Measurements from ENCODE around the gene DSE.

The DSE gene

DNA sequence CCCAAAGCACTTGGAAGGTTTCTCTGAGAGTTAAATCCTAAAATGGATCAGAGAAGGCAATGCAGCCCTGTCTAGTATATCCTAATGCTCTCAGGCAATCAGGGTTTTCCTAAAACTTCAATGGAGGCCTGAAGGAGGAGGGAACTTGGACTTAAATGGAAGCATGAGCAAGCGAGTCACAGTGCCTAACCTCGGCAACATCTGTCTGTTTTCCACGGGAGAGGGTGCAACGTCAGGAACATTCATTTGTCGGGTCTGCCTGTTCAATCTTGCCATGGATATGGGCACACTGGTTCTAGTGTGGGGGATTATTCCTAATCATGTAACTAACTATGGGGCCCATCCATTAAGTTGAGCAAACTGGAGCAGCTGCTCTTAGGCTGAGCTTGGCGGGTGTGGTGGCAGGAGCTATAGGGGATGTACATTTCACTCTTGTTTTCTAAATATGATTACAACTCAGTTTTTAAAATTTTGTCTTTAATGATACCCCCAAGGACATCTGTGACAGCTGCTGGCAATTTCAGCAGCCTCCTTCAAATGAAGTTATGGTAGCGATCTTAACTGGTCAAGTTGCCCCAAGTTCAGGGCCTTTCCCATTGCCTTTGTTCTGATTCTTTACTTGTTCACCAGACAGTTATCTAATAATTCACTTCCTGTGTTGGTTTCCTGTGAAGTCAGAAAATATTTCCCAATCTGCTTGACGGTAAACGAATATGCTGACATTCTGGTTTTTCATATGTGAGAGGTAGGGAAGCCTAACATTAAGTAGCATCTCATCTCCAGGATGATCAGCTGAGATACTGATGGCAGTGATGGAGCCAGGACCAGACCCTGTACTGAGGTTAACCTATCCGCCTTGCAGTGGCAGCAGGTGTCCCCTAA, 21.6 kb downstream of the DSE start:
- FAIRE-seq (peak; percentile 87), DNase-seq (ENCODE audit: insufficient read length, low spot score) (no peak)
- no peak for TF ChIP-seq PAX5 (IDR thresholded peaks at IDR 0.05; ENCODE audit: insufficient read depth, low read length, severe bottlenecking)
- TF ChIP-seq SPI1 (IDR thresholded peaks at IDR 0.05; ENCODE audit: low read depth, low read length), result peak; percentile 31

DNA sequence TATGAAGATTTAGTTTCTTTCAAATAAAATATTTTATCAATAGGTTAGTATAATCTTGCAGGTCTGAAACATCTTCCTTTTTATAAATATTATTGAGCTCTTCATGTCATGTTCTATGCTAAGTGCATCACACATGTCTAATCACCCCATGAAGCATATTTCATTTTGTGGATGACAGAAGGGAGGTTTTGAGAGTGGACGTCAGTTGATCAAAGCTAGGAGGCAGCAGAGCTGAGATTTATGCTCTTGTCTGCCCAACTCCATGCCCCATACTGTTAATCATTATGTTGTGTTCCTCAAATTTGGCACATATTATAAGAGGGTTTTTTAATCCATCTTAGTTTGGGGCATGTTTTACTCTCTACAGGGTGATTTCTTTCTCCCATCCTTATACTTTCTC, 22.7 kb downstream of the DSE start:
- DNase-seq (ENCODE audit: insufficient read length, low spot score) (no peak), FAIRE-seq (peak; percentile 81)
- no peak for TF ChIP-seq POLR2A (IDR thresholded peaks at IDR 0.05; ENCODE audit: low read depth, low read length)
- no peak for TF ChIP-seq SPI1 (IDR thresholded peaks at IDR 0.05; ENCODE audit: low read depth, low read length)
- TF ChIP-seq POU2F2 (IDR thresholded peaks at IDR 0.05; ENCODE audit: low read depth, low read length), result no peak
- no peak for TF ChIP-seq PAX5 (IDR thresholded peaks at IDR 0.05; ENCODE audit: insufficient read depth, low read length, severe bottlenecking)
- TF ChIP-seq POLR2AphosphoS5 (IDR thresholded peaks at IDR 0.05; ENCODE audit: low read depth, low read length), result no peak
- TF ChIP-seq TAF1 (IDR thresholded peaks at IDR 0.05; ENCODE audit: low read depth, low read length), result no peak

DNA sequence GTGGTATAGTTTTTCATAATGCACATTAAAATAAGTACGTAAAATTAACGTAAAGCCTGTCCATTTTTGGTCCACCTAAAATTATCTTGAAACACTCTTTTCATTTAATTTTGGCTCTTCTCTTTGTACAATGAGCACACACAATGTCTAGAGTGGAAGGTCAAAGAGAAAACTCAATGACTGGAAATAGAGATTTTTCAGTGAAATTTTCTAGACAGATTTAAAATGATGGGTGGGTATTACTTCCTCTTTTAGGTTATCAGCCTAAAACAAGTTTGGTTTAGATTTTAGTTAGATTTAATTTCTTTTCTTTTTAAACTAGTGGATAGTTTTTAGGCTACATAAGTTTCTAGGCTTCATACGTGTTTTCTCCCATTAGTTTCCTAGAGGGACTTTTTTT, 24.9 kb downstream of the DSE start:
- no peak for DNase-seq (ENCODE audit: insufficient read length, low spot score)
- no peak for FAIRE-seq
- TF ChIP-seq POLR2AphosphoS5 (IDR thresholded peaks at IDR 0.05; ENCODE audit: low read depth, low read length), result no peak
- no peak for TF ChIP-seq POLR2A (IDR thresholded peaks at IDR 0.05; ENCODE audit: low read depth, low read length)

DNA sequence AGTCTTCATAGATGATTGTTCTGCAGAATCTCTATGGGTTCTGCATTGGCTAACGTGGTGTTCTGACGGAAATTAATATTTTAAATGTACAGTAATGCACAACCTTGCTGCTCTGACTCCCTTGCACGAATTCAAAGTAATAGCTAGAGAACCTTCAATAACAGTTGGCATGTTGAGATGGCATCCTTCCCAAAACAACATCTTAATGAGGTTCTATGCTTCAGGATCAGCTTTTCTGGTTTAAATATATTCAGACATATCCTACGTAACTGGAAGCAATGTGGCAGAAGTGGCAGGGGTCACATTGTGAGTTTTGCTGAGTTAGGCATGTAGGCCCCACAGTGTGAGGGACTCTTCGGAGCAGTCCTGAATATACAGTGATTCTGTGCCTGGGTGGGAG, 25.7 kb downstream of the DSE start:
- peak; percentile 74 for FAIRE-seq
- DNase-seq (ENCODE audit: insufficient read length, low spot score), result no peak
- TF ChIP-seq POLR2AphosphoS5 (IDR thresholded peaks at IDR 0.05; ENCODE audit: low read depth, low read length), result no peak
- no peak for TF ChIP-seq TAF1 (IDR thresholded peaks at IDR 0.05; ENCODE audit: low read depth, low read length)
- TF ChIP-seq POU2F2 (IDR thresholded peaks at IDR 0.05; ENCODE audit: low read depth, low read length), result no peak
- no peak for TF ChIP-seq PAX5 (IDR thresholded peaks at IDR 0.05; ENCODE audit: insufficient read depth, low read length, severe bottlenecking)
- TF ChIP-seq POLR2A (IDR thresholded peaks at IDR 0.05; ENCODE audit: low read depth, low read length), result no peak
- TF ChIP-seq SPI1 (IDR thresholded peaks at IDR 0.05; ENCODE audit: low read depth, low read length), result no peak

DNA sequence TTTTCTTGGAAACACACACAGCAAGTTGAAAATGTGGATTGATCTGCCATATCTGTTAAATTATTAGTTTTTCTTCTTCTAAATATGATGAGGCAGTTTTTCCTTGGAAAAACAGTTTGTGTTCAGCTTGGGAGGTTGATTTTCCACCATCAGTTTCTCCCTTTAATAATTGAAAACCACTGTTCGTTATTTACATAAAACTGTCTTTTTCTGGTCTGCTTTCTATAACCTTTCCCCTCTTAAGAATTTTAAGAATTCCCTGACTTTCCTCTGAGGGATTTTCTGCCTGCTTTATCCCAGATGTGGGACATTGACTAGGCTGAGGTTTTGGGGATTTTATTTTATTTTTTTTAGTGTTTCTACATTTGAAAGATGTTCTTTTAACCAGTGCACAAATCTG, 27.2 kb downstream of the DSE start:
- FAIRE-seq, result no peak
- DNase-seq (ENCODE audit: insufficient read length, low spot score), result no peak
- TF ChIP-seq POLR2A (IDR thresholded peaks at IDR 0.05; ENCODE audit: low read depth, low read length) (no peak), SPI1 (IDR thresholded peaks at IDR 0.05; ENCODE audit: low read depth, low read length) (no peak), TAF1 (IDR thresholded peaks at IDR 0.05; ENCODE audit: low read depth, low read length) (no peak), PAX5 (IDR thresholded peaks at IDR 0.05; ENCODE audit: insufficient read depth, low read length, severe bottlenecking) (no peak), POLR2AphosphoS5 (IDR thresholded peaks at IDR 0.05; ENCODE audit: low read depth, low read length) (no peak), POU2F2 (IDR thresholded peaks at IDR 0.05; ENCODE audit: low read depth, low read length) (no peak)

DNA sequence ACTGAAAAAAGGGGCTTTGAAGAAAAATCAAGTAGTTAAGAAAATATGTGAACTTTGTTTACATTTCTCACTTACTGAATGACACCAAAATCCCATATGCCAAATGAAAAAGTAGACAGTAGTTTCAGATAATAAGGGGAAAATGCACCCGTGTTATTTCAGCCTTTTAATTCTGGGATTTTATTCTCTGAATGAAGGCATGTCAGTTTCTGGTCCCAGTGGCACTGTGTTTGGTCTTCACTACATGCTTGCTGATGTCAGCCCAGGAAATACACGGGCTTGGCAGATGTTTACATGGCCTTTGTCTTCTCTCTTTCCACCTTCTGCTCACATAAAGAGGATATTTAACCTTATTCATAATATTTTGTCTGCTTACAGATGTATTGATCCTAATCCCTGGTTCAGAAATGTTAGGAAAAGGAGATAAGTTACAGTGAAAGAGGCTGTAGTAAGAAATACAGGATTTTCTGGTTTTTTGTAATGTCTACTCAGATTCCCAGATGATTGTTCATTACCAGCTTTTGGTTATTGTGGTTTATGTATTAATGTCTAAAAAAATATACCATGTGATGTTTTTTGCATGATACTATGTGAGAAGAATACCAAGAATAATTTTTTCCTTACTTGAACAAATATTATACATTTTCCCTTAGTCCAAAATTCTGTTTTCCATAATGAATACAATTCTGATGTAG, 27.7 kb downstream of the DSE start:
- no peak for DNase-seq (ENCODE audit: insufficient read length, low spot score)
- no peak for TF ChIP-seq POLR2A (IDR thresholded peaks at IDR 0.05; ENCODE audit: low read depth, low read length)
- no peak for TF ChIP-seq TAF1 (IDR thresholded peaks at IDR 0.05; ENCODE audit: low read depth, low read length)
- no peak for TF ChIP-seq PAX5 (IDR thresholded peaks at IDR 0.05; ENCODE audit: insufficient read depth, low read length, severe bottlenecking)
- no peak for TF ChIP-seq SPI1 (IDR thresholded peaks at IDR 0.05; ENCODE audit: low read depth, low read length)
- TF ChIP-seq POLR2AphosphoS5 (IDR thresholded peaks at IDR 0.05; ENCODE audit: low read depth, low read length), result no peak
- no peak for TF ChIP-seq POU2F2 (IDR thresholded peaks at IDR 0.05; ENCODE audit: low read depth, low read length)
- FAIRE-seq, result peak; percentile 51

DNA sequence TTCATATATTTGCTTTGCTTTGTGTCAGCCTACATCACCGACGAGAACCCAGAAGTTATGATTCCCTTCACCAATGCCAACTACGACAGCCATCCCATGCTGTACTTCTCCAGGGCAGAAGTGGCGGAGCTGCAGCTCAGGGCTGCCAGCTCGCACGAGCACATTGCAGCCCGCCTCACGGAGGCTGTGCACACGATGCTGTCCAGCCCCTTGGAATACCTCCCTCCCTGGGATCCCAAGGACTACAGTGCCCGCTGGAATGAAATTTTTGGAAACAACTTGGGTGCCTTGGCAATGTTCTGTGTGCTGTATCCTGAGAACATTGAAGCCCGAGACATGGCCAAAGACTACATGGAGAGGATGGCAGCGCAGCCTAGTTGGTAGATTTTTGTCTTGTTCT, 28.5 kb downstream of the DSE start:
- peak; percentile 9 for FAIRE-seq
- no peak for DNase-seq (ENCODE audit: insufficient read length, low spot score)
- TF ChIP-seq POLR2AphosphoS5 (IDR thresholded peaks at IDR 0.05; ENCODE audit: low read depth, low read length) (no peak), POU2F2 (IDR thresholded peaks at IDR 0.05; ENCODE audit: low read depth, low read length) (no peak), SPI1 (IDR thresholded peaks at IDR 0.05; ENCODE audit: low read depth, low read length) (no peak), PAX5 (IDR thresholded peaks at IDR 0.05; ENCODE audit: insufficient read depth, low read length, severe bottlenecking) (no peak), TAF1 (IDR thresholded peaks at IDR 0.05; ENCODE audit: low read depth, low read length) (no peak), POLR2A (IDR thresholded peaks at IDR 0.05; ENCODE audit: low read depth, low read length) (no peak)

DNA sequence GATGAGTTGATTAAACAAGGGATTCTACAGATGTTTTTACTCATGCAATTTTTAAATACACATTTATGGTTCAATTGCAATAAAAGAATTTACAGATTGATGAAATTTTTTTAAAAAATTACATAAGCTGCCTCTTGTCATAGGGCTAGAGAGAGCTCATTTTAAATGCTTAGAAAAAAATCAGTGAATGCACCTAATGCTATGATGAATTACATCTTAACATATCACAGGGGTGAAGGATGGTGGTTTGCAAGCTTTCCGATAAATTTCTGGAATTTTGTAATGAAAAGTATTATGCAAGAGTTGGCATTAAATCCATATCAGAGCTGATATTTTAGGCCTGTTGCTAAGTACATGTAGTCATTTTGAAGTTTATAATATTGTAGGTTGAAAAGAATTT, 29.6 kb downstream of the DSE start:
- DNase-seq (ENCODE audit: insufficient read length, low spot score), result no peak
- TF ChIP-seq PAX5 (IDR thresholded peaks at IDR 0.05; ENCODE audit: insufficient read depth, low read length, severe bottlenecking), result no peak
- no peak for TF ChIP-seq POLR2A (IDR thresholded peaks at IDR 0.05; ENCODE audit: low read depth, low read length)
- TF ChIP-seq SPI1 (IDR thresholded peaks at IDR 0.05; ENCODE audit: low read depth, low read length), result no peak
- no peak for TF ChIP-seq TAF1 (IDR thresholded peaks at IDR 0.05; ENCODE audit: low read depth, low read length)
- TF ChIP-seq POU2F2 (IDR thresholded peaks at IDR 0.05; ENCODE audit: low read depth, low read length), result no peak
- TF ChIP-seq POLR2AphosphoS5 (IDR thresholded peaks at IDR 0.05; ENCODE audit: low read depth, low read length), result no peak
- no peak for FAIRE-seq

DNA sequence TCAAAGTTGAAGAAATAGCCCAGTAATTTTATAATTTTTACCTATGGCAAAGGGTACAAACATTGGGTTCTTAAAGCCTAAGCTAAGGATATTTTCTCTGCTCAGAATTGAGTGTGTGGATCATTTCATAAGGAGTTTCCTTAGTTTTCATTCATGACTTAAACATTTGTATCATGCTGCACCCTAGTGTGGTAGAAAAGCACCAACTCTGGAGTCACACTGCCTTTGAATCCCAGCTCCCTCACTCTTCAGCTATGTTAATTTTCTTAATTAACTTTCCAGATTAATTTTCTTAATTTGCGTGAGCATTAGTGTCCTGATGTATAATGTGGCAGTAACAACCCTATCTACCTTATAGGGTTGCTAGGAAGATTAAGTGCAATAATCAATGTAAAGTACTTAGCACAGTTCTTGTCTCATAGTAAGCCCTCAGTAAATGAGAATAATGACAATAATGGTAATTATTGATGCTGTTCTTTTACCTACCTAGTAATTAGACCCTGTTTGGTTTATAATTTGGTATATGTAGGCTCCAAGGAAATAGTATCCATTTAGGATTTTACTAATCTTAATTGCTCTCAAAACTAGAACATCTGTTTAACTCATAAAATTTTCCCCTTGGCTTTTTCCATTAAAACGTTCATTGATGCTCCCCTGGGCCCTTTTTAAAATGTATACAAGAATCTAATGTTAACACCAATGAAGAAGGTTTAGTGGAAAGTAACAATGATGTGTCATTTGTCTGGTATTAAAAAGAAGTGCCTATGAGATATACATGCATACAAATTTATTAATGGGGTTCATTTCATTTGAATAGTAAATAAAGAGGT, 31.6 kb downstream of the DSE start:
- FAIRE-seq (no peak), DNase-seq (ENCODE audit: insufficient read length, low spot score) (no peak)
- TF ChIP-seq SPI1 (IDR thresholded peaks at IDR 0.05; ENCODE audit: low read depth, low read length) (no peak), TAF1 (IDR thresholded peaks at IDR 0.05; ENCODE audit: low read depth, low read length) (no peak), POLR2AphosphoS5 (IDR thresholded peaks at IDR 0.05; ENCODE audit: low read depth, low read length) (no peak), POU2F2 (IDR thresholded peaks at IDR 0.05; ENCODE audit: low read depth, low read length) (no peak), POLR2A (IDR thresholded peaks at IDR 0.05; ENCODE audit: low read depth, low read length) (no peak), PAX5 (IDR thresholded peaks at IDR 0.05; ENCODE audit: insufficient read depth, low read length, severe bottlenecking) (no peak)
